ENCODE measurements around the gene TNFRSF6B. TPM values are rescaled to one million over a fixed set of nuclear protein-coding genes. Genes with fewer than 3 reads are reported as not detected.

TNFRSF6B gene
- total RNA-seq, 1 donor from 2014 or later, result not detected

- Mint-ChIP-seq H3K36me3 (peaks cover 2% of the 10 kb centered on the region), H3K4me1 (no peaks in the 10 kb centered on the region), H3K27ac (no peak overlapping the region), H3K4me3 (no peak overlapping the region), H3K9me3 (no peaks in the 10 kb centered on the region), H3K27me3 (ENCODE audit: low read depth) (no peaks in the 10 kb centered on the region)
- no peak for DNase-seq (ENCODE audit: low spot score in 2 of 2, unreplicated experiment in 2 of 2)
- TF ChIP-seq, protein P1, sequence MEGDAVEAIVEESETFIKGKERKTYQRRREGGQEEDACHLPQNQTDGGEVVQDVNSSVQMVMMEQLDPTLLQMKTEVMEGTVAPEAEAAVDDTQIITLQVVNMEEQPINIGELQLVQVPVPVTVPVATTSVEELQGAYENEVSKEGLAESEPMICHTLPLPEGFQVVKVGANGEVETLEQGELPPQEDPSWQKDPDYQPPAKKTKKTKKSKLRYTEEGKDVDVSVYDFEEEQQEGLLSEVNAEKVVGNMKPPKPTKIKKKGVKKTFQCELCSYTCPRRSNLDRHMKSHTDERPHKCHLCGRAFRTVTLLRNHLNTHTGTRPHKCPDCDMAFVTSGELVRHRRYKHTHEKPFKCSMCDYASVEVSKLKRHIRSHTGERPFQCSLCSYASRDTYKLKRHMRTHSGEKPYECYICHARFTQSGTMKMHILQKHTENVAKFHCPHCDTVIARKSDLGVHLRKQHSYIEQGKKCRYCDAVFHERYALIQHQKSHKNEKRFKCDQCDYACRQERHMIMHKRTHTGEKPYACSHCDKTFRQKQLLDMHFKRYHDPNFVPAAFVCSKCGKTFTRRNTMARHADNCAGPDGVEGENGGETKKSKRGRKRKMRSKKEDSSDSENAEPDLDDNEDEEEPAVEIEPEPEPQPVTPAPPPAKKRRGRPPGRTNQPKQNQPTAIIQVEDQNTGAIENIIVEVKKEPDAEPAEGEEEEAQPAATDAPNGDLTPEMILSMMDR (IDR thresholded peaks at IDR 0.05; ENCODE audit: unreplicated experiment), result no peak
Observed at GRCh38 chr20:63745424-63745805, 49.0 kb downstream of the TNFRSF6B start.

DNA sequence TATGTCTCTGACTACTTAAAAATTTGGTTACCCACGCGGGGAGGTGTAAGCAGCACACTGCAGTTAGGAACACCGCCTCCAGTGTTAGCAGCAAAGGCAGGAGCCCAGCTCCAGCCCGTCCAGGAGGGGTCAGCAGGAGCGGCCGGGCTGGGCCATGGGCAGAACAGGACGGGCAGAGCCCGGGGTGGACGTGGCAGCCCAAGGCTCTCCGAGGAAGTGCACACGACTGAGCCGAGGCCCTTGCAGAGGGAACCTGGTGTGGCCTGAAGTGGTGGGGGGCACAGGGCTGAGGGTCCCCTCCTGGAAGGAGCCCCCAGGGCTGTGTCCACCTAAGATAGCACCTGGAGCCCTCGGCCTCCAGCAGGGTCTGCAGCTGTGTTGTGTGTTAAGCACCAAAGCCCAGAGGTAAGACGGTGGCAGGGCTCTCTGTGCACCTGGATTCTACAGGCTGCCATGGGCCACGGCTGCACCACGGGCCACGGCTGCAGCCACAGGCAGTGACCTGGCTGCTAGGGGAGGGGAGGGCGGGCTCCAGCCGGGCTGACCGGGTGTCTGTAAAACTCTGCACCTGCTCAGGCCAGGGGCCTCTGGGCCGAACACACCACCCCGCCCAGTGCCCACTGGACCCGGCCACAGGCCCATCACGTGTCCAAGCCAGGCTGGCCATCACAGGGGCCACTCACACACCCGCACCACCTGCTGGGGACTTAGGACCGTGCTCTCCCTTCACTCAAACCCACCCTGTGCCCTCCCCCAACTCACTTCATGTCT lies 49.7 kb downstream of the TNFRSF6B start:
- H3K27ac Mint-ChIP-seq, result no peak overlapping the region
- TF ChIP-seq, protein P1 (IDR thresholded peaks at IDR 0.05; ENCODE audit: unreplicated experiment), result no peak
- H3K9me3 Mint-ChIP-seq, result no peaks in the 10 kb centered on the region
- H3K4me3 Mint-ChIP-seq, result no peak overlapping the region
- no peaks in the 10 kb centered on the region for H3K27me3 Mint-ChIP-seq (ENCODE audit: low read depth)
- peaks cover 2% of the 10 kb centered on the region for H3K36me3 Mint-ChIP-seq
- DNase-seq (ENCODE audit: low spot score in 2 of 2, unreplicated experiment in 2 of 2), result no peak
- no peaks in the 10 kb centered on the region for H3K4me1 Mint-ChIP-seq

DNA sequence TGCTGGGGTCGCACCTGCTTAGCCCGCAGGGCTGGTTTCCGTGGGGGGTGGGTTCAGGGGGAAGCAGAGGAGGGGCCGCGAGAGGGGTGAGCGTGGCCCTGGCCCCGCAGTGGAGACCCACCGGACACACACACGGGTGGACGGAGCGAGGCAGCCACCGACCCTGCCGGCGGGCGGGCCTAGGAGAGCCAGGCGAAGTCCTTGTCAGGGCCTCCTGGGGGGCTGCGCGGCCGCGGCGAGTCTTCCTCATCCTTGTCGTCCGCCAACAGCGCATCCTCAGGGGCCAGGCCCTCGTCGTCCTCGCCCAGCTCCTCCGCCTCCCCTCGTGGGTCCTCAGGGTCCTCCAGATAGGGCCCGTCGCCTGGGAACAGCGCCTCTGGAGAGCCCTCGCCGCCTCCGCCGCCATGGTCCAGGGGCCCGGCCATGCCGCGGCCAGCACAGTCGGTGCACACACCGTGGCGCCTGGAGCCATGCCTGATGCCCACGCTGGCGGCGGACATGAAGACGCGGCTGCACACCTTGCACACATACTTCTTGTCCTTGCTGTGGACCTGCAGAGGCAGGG lies 50.4 kb downstream of the TNFRSF6B start:
- no peaks in the 10 kb centered on the region for H3K27me3 Mint-ChIP-seq (ENCODE audit: low read depth)
- H3K36me3 Mint-ChIP-seq, result peaks cover 2% of the 10 kb centered on the region
- no peak overlapping the region for H3K4me3 Mint-ChIP-seq
- TF ChIP-seq, protein P1 (IDR thresholded peaks at IDR 0.05; ENCODE audit: unreplicated experiment), result no peak
- H3K9me3 Mint-ChIP-seq, result no peaks in the 10 kb centered on the region
- no peak for DNase-seq (ENCODE audit: low spot score in 2 of 2, unreplicated experiment in 2 of 2)
- H3K4me1 Mint-ChIP-seq, result no peaks in the 10 kb centered on the region
- no peak overlapping the region for H3K27ac Mint-ChIP-seq

DNA sequence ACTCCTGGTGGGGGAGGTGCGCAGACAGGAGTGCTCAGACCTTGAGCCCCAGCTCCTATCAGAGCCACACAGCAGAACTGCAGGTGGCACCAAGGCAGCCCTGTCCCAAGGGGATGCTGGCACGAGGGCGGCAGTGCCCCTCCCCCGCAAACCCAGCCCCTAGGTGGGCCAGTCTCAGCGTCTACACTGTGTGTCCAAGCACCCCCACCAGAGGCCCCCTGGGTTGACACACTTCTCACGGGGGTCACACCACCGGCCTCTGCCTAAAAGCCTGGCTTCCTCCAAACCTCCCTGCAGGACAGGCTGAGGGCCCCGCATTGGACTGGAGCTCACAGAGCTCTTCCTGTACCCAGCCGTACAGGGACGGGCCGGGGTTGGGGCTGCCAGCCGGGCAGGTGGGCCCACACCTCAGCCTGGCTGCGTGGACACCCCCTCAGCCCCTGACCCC lies 51.2 kb downstream of the TNFRSF6B start:
- Mint-ChIP-seq H3K9me3 (no peaks in the 10 kb centered on the region), H3K36me3 (peaks cover 2% of the 10 kb centered on the region), H3K27me3 (ENCODE audit: low read depth) (no peaks in the 10 kb centered on the region), H3K27ac (no peak overlapping the region), H3K4me1 (no peaks in the 10 kb centered on the region), H3K4me3 (no peak overlapping the region)
- no peak for DNase-seq (ENCODE audit: low spot score in 2 of 2, unreplicated experiment in 2 of 2)
- TF ChIP-seq, protein P1 (IDR thresholded peaks at IDR 0.05; ENCODE audit: unreplicated experiment), result no peak

Other genes with a start within 250 kb of the TNFRSF6B start
- 9.7 to 11.8 TPM (median 10.0 TPM) in 3 replicates for gene KCNQ2, start 224.0 kb upstream of the TNFRSF6B start, total RNA-seq
- gene EEF1A2, start 197.6 kb upstream of the TNFRSF6B start, total RNA-seq, result 14.4 to 15.6 TPM (median 14.6 TPM) in 3 replicates
- gene PPDPF, start 175.9 kb upstream of the TNFRSF6B start, total RNA-seq, result 258 to 271 TPM (median 269 TPM) in 3 replicates
- gene PTK6, start 159.3 kb upstream of the TNFRSF6B start, total RNA-seq, result 0.11 to 0.18 TPM in 2 of 3 replicates, not detected in the other
- gene SRMS, start 148.9 kb upstream of the TNFRSF6B start, total RNA-seq, result not detected in 3 replicates
- 0.86 to 1.4 TPM (median 1.1 TPM) in 3 replicates for gene FNDC11, start 142.5 kb upstream of the TNFRSF6B start, total RNA-seq
- 35.1 to 44.4 TPM (median 40.0 TPM) in 3 replicates for gene HELZ2, start 122.4 kb upstream of the TNFRSF6B start, total RNA-seq
- gene GMEB2, start 69.6 kb upstream of the TNFRSF6B start, total RNA-seq, result 16.1 to 17.2 TPM (median 17.0 TPM) in 3 replicates
- 29.9 to 34.1 TPM (median 32.1 TPM) in 3 replicates for gene STMN3, start 43.2 kb upstream of the TNFRSF6B start, total RNA-seq
- gene RTEL1, start 38.3 kb upstream of the TNFRSF6B start, total RNA-seq, result 38.7 to 45.2 TPM (median 42.2 TPM) in 3 replicates
- gene ARFRP1, start 11.3 kb downstream of the TNFRSF6B start, total RNA-seq, result 45.3 to 47.2 TPM (median 46.1 TPM) in 3 replicates
- 31.3 to 36.6 TPM (median 34.6 TPM) in 3 replicates for gene ZGPAT, start 11.4 kb downstream of the TNFRSF6B start, total RNA-seq
- 13.8 to 18.4 TPM (median 16.5 TPM) in 3 replicates for gene LIME1, start 40.0 kb downstream of the TNFRSF6B start, total RNA-seq
- 114 to 122 TPM (median 122 TPM) in 3 replicates for gene SLC2A4RG, start 43.1 kb downstream of the TNFRSF6B start, total RNA-seq
- gene ZBTB46, start 134.6 kb downstream of the TNFRSF6B start, total RNA-seq, result 11.3 to 11.6 TPM (median 11.6 TPM) in 3 replicates
- gene ABHD16B, start 164.8 kb downstream of the TNFRSF6B start, total RNA-seq, result not detected in 3 replicates
- 73.1 to 77.3 TPM (median 73.8 TPM) in 3 replicates for gene TPD52L2, start 168.6 kb downstream of the TNFRSF6B start, total RNA-seq
- 40.6 to 43.2 TPM (median 41.6 TPM) in 3 replicates for gene DNAJC5, start 198.5 kb downstream of the TNFRSF6B start, total RNA-seq

Data from mesothelial cell of epicardium (in vitro differentiated cells).